Activated T-cell treated with anti-CD3 and anti-CD28 coated beads, Interleukin-2, amount 50 U/mL, for 1 hour (primary cell): Measurements from ENCODE around the gene ILF2.
A peak's percentile ranks its signal among the peaks of the same experiment; 100 is the strongest.
"Not testable (repeated sequence)": the region's sequence is repeated elsewhere in the genome, so short reads cannot be mapped to it uniquely, and the experiment has no call there.

Experiments
- DNase-seq: peaks from one replicate; pipeline ENCODE4 v3.0.0-alpha.2; 2020

ILF2 gene

DNA sequence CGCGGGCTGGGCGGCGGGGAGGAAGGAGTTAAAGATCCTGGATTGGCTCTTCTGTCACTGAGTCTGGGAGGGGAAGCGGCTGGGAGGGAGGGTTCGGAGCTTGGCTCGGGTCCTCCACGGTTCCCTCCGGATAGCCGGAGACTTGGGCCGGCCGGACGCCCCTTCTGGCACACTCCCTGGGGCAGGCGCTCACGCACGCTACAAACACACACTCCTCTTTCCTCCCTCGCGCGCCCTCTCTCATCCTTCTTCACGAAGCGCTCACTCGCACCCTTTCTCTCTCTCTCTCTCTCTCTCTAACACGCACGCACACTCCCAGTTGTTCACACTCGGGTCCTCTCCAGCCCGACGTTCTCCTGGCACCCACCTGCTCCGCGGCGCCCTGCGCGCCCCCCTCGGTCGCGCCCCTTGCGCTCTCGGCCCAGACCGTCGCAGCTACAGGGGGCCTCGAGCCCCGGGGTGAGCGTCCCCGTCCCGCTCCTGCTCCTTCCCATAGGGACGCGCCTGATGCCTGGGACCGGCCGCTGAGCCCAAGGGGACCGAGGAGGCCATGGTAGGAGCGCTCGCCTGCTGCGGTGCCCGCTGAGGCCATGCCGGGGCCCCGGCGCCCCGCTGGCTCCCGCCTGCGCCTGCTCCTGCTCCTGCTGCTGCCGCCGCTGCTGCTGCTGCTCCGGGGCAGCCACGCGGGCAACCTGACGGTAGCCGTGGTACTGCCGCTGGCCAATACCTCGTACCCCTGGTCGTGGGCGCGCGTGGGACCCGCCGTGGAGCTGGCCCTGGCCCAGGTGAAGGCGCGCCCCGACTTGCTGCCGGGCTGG is 7.9 kb upstream of the ILF2 start, which contains the start of gene NPR1:
TSS of gene NPR1 (plus strand) at position 170 of the 818 bp plus-strand sequence. CDS start at position 591, 421 bp downstream.
- DNase-seq = peak; percentile 41

- peak; percentile 54 for DNase-seq
Measured at GRCh38 chr1:153677718-153678518, 7.1 kb upstream of the ILF2 start.

GRCh38 chr1:153673511-153673910 is 2.7 kb upstream of the ILF2 start:
- DNase-seq = no peak

- peak; percentile 62 for DNase-seq
Measured at GRCh38 chr1:153671628-153672353, 998 bp upstream of the ILF2 start.

GRCh38 chr1:153670257-153670858 is 435 bp downstream of the ILF2 start:
- no peak for DNase-seq

GRCh38 chr1:153669606-153670005 is 1.2 kb downstream of the ILF2 start:
- DNase-seq = no peak

GRCh38 chr1:153668672-153669071 is 2.1 kb downstream of the ILF2 start:
- not testable (repeated sequence) for DNase-seq

- DNase-seq = no peak
Measured at GRCh38 chr1:153667439-153667838, 3.4 kb downstream of the ILF2 start.

- no peak for DNase-seq
Measured at GRCh38 chr1:153663211-153663610, 7.6 kb downstream of the ILF2 start.

DNA sequence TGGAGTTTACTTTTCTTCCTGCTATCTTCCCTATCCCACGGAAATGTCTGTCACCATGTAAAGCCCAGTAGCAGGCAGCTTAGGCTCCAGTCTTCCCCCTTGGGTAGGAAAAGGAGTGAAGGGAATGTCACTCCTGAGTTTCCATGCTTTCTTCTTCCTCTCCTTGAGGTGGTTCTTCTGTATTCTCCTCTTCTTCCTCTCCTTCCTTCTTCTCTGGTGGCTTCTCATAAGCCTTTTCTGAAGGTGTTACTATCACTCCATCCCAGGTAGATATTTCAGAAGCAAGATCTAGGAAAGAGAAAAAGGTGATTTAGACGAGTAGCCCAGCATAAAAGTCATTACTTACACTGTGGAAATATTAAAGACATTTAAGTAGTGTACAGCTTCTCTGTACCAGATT is 8.5 kb downstream of the ILF2 start:
- DNase-seq = no peak

GRCh38 chr1:153661111-153661708 is 9.6 kb downstream of the ILF2 start:
- DNase-seq = no peak

GRCh38 chr1:153659656-153660055 is 11.1 kb downstream of the ILF2 start:
- no peak for DNase-seq

DNA sequence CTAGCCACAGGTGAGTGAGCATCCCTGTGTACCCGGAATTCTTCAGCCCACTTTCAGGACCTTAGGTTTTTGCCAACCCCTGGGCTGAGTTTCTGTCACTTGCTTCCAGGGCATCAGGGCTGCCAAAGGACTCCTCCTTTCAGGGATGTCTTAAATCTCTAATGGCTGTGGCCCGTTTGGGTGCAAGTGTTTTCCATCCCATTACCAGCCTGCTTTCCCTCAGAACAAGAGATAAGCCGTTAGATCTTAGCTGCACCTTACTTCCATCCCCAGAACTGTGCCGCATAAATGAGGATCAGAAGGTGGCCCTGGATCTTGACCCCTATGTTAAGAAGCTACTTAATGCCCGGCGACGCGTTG is 11.6 kb downstream of the ILF2 start:
- no peak for DNase-seq

GRCh38 chr1:153658400-153659174 is 12.2 kb downstream of the ILF2 start, which contains the start of gene SNAPIN:
Gene SNAPIN (plus strand): TSS chr1:153658703. CDS start chr1:153658744, 41 bp downstream.
- peak; percentile 92 for DNase-seq

DNA sequence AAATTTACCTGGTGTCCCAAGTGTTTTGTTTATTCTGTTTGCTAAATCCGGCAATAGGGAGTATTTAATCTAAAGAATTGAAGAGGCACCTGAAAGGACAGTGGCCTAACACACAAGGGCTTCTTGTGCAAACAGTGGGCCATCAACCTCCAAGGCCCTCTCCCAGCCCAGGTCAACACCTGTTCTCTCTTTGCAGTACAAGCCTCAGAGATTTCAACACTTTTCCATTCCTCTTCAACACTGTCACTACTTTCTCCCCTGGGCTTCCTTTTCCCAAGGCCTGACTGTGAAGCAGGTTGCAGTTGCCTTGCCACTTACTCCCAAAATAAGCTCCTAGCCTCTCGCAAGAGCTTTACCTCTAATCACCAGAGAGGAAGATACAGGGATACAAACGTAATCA is 15.5 kb downstream of the ILF2 start:
- DNase-seq = no peak

- DNase-seq = no peak
Measured at GRCh38 chr1:153652805-153653500, 17.8 kb downstream of the ILF2 start.

DNA sequence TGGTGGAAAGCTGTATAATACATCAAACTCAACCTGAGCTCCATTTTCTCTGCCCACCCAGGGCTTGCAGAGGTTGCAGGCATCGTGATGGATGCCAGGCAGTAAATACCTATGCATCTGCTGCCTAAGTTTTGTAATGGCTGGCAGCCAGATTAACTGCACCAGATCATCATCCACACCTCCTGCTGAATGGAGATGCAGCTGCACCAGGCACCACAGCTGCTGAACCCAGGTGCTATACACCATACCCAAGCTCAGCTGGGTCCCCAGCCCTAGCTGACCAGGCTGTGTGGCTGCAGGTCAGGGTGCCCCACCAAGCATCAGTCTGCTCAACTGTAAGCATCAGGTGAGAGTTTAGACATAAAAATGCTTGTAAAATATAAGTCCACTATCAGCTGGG is 19.0 kb downstream of the ILF2 start:
- no peak for DNase-seq

GRCh38 chr1:153649863-153650235 is 20.9 kb downstream of the ILF2 start:
- no peak for DNase-seq

- peak; percentile 36 for DNase-seq
Measured at GRCh38 chr1:153649137-153649862, 21.5 kb downstream of the ILF2 start.

- no peak for DNase-seq
Measured at GRCh38 chr1:153648000-153648643, 22.7 kb downstream of the ILF2 start.
